Epithelial cell of esophagus (primary cell): Measurements from ENCODE around the gene CORO1C.
"Not testable (repeated sequence)": the region's sequence is repeated elsewhere in the genome, so short reads cannot be mapped to it uniquely, and the experiment has no call there.

Experiments
- DNase-seq: peaks from one replicate; pipeline ENCODE4 v3.0.0; 2010; ENCODE audit warnings: low read depth
- H3K4me3 ChIP-seq: 2 replicates; pipeline ENCODE4 v1.5.1; 2011; ENCODE audit warnings: mild to moderate bottlenecking, low read length, control low read depth
- TF ChIP-seq, protein P1 (sequence below): IDR thresholded peaks from 2 replicates; pipeline ENCODE4 v1.5.1; 2011; ENCODE audit warnings: low read depth, mild to moderate bottlenecking, low read length, control low read depth, inconsistent platforms; ENCODE audit not compliant: insufficient read depth; ENCODE audit errors: missing control alignments

Gene CORO1C

GRCh38 chr12:108665608-108666202, 65.6 kb downstream of the CORO1C start:
- no peak for DNase-seq
- TF ChIP-seq, protein P1, sequence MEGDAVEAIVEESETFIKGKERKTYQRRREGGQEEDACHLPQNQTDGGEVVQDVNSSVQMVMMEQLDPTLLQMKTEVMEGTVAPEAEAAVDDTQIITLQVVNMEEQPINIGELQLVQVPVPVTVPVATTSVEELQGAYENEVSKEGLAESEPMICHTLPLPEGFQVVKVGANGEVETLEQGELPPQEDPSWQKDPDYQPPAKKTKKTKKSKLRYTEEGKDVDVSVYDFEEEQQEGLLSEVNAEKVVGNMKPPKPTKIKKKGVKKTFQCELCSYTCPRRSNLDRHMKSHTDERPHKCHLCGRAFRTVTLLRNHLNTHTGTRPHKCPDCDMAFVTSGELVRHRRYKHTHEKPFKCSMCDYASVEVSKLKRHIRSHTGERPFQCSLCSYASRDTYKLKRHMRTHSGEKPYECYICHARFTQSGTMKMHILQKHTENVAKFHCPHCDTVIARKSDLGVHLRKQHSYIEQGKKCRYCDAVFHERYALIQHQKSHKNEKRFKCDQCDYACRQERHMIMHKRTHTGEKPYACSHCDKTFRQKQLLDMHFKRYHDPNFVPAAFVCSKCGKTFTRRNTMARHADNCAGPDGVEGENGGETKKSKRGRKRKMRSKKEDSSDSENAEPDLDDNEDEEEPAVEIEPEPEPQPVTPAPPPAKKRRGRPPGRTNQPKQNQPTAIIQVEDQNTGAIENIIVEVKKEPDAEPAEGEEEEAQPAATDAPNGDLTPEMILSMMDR: no peak
- H3K4me3 ChIP-seq: no peak overlapping the region

DNA sequence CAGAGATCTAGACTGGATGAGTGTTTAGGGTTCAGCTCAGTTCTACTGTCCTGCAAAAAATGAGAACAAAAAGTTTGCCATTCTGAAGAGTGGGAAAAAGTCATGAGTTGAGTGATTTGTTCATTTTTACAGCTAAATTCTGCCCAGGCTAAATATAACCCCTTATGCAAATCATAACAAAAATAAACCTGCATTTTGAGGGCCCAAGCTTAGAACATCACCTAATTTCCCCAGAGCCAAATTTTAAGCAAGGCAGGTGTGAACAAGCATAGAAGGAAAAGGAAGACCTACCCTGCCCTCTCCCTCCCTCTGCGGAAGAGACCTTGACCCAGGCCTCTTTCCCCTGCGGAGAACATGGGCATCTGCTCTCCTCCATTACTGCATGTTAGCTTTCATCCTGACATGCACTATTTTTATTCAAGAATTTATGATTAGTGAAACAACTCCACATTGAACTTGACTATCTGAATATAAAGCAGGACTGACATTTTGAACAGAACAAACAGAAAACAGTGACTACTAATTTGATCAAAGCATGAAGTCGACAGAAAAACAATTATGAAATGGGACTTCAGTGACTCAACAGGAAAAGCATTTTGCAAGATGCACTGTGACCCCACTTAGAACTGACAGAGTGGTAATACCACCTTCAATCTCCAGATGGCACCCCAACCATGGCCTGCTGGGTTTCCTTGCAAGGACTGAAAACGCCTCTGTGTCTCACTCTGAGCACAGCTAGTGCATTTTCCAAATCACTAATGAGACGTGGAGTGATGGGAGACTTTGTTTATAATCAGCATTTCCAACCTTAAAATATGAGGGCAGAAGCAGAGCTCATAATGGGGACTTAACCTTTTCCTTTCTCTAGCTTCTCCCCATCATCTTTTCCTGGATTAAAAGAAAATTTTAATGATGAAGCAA, 66.7 kb downstream of the CORO1C start:
- H3K4me3 ChIP-seq: no peak overlapping the region
- DNase-seq: peak; percentile 97
- TF ChIP-seq, protein P1: peak; percentile 98

DNA sequence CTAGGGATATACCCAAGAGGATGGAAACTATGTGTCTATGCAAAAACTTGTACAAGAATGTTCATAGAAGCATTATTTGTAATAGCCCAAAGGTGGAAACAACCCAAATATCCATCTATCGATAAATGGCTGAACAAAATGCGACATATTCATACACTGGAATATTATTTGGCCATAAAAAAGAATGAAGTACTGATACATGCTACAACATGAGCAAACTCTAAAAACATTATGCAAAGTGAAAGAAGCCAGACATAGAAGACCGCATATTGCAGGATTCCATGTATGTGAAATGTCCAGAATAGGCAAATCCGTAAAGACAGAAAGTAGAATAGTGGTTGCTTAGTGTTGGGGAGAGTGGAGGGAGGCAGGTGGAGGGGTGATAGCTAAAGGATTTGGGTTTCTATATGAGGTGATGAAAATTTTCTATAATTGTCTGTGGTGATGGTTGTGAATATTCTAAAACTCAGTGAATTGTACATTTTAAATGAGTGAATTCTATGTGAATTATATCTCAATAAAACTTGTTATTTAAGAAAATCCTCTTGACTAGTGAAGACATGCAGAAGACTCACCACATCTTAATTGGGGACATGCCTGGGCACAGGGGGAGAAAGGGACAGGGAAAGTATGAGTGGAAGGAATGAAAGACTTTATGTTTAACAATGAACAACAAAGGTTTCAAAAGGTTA, 67.8 kb downstream of the CORO1C start:
- no peak overlapping the region for H3K4me3 ChIP-seq
- no peak for DNase-seq
- TF ChIP-seq, protein P1: no peak

- not testable (repeated sequence) for H3K4me3 ChIP-seq, DNase-seq
Measured at GRCh38 chr12:108658115-108658514, 73.2 kb downstream of the CORO1C start.

DNA sequence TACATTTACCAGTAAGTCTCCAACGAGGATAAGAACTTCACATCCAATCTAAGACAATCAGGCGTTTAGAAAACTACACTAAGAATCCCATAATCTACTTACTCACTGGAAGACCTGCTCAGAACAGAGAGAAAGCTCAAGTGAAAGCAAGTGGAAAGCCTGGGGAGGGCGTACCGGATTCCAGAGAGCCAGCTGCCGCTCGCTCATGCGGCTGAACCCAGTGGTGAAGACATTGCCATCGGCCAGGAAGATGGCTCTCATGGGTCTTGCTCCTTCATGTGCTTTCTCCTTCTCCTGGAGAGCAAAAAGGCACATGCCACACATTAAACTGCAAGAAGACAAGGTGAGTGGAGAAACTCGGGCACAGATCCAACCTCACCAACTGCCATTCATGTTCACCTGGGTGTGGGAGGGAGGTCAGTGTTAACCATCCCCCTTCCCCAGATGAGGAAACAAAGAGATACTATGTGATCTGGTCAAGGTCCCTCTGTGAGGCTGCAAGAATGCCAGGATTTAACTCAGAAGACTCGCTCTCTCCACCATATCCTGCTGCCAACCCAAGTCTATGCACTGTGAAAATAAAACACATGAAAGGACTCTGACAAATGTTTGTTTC, 74.1 kb downstream of the CORO1C start:
- no peak overlapping the region for H3K4me3 ChIP-seq
- TF ChIP-seq, protein P1: no peak
- DNase-seq: no peak

DNA sequence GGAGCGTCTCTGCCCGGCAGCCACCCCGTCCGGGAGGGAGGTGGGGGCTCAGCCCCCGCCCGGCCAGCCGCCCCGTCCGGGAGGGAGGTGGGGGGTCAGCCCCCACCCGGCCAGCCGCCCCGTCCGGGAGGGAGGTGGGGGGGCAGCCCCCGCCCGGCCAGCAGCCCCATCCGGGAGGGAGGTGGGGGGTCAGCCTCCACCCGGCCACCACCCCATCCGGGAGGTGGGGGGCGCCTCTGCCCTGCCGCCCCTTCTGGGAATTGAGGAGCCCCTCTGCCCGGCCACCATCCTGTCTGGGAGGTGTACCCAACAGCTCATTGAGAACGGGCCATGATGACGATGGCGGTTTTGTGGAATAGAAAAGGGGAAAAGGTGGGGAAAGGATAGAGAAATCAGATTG, 75.1 kb downstream of the CORO1C start:
- H3K4me3 ChIP-seq, DNase-seq: not testable (repeated sequence)

- DNase-seq, H3K4me3 ChIP-seq: not testable (repeated sequence)
Measured at GRCh38 chr12:108655812-108656175, 75.5 kb downstream of the CORO1C start.

DNA sequence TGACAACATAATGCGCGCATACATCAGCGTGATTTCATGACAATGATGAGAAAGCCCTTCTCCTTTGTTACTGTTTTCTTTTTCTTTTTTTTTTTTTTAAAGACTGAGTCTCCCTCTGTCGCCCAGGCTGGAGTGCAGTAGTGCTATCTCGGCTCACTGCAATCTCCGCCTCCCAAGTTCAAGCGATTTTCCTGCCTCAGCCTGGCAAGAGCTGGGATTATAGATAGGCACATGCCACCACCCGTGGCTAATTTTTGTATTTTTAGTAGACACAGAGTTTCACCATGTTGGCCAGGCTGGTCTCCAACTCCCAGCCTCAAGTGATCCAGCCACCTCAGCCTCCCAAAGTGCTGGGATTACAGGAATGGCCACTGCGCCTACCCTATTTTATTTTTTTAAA, 76.7 kb downstream of the CORO1C start:
- H3K4me3 ChIP-seq, DNase-seq: not testable (repeated sequence)
